GM12878 (cell line): ENCODE results near the gene TNNT3.

ENCODE experiments used
- ATF2 ChIP-seq: IDR thresholded peaks from 2 replicates; pipeline ENCODE4 v1.6.1; 2012; ENCODE audit warnings: low read length, inconsistent platforms
- ELK1 ChIP-seq: IDR thresholded peaks from 2 replicates; pipeline ENCODE4 v1.6.1; 2012; ENCODE audit warnings: low read depth, low read length, improper control_type of control experiment
- KDM1A ChIP-seq: fragments of 200-600 bp; sonication (generic); IDR thresholded peaks from 2 replicates; pipeline ENCODE4 v1.6.1; 2016; ENCODE audit warnings: borderline replicate concordance
- POLR2AphosphoS5 ChIP-seq: IDR thresholded peaks from 2 replicates; pipeline ENCODE4 v1.6.1; 2011; ENCODE audit warnings: mild to moderate bottlenecking, low read length, inconsistent platforms
- SMARCA5 ChIP-seq: fragments of 450-650 bp; IDR thresholded peaks from 2 replicates; pipeline ENCODE4 v1.6.1; 2017; ENCODE audit warnings: mild to moderate bottlenecking
- TCF12 ChIP-seq: IDR thresholded peaks from 2 replicates; pipeline ENCODE4 v1.6.1; 2011; ENCODE audit warnings: low read depth, mild to moderate bottlenecking, low read length
- TF ChIP-seq, protein P1 (sequence below), 3 experiments: IDR thresholded peaks in 2 of 3; conservative IDR thresholded peaks in 1 of 3; 2 replicates each; pipeline ENCODE4 v1.5.1; 2011; ENCODE audit warnings: low read depth in 3 of 3, low read length in 3 of 3, mild to moderate bottlenecking in 3 of 3, control low read depth in 2 of 3, moderate library complexity in 2 of 3, inconsistent platforms in 1 of 3, mixed read lengths in 1 of 3; ENCODE audit not compliant: control insufficient read depth in 2 of 3, insufficient read depth in 1 of 3; ENCODE audit errors: extremely low read depth in 1 of 3
- TF ChIP-seq, protein P2 (sequence below): IDR thresholded peaks from 2 replicates; pipeline ENCODE4 v1.6.1; 2011; ENCODE audit warnings: borderline replicate concordance, low read depth, mild to moderate bottlenecking, moderate library complexity, mixed read lengths, low read length; ENCODE audit not compliant: insufficient read depth; ENCODE audit errors: extremely low read length

GRCh38 chr11:1952806-1953482, 33.4 kb downstream of the TNNT3 start:
- TF ChIP-seq SMARCA5: no peak
- TF ChIP-seq ELK1: no peak
- TF ChIP-seq, protein P1, sequence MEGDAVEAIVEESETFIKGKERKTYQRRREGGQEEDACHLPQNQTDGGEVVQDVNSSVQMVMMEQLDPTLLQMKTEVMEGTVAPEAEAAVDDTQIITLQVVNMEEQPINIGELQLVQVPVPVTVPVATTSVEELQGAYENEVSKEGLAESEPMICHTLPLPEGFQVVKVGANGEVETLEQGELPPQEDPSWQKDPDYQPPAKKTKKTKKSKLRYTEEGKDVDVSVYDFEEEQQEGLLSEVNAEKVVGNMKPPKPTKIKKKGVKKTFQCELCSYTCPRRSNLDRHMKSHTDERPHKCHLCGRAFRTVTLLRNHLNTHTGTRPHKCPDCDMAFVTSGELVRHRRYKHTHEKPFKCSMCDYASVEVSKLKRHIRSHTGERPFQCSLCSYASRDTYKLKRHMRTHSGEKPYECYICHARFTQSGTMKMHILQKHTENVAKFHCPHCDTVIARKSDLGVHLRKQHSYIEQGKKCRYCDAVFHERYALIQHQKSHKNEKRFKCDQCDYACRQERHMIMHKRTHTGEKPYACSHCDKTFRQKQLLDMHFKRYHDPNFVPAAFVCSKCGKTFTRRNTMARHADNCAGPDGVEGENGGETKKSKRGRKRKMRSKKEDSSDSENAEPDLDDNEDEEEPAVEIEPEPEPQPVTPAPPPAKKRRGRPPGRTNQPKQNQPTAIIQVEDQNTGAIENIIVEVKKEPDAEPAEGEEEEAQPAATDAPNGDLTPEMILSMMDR (IDR thresholded peaks at IDR 0.05 in 2 of 3, conservative IDR thresholded peaks at IDR 0.05 in 1 of 3; ENCODE audit: control insufficient read depth in 2 of 3, extremely low read depth in 1 of 3, insufficient read depth in 1 of 3, low read depth in 3 of 3, low read length in 3 of 3): no peak
- no peak for TF ChIP-seq TCF12
- no peak for TF ChIP-seq POLR2AphosphoS5
- TF ChIP-seq KDM1A: no peak
- TF ChIP-seq, protein P2, sequence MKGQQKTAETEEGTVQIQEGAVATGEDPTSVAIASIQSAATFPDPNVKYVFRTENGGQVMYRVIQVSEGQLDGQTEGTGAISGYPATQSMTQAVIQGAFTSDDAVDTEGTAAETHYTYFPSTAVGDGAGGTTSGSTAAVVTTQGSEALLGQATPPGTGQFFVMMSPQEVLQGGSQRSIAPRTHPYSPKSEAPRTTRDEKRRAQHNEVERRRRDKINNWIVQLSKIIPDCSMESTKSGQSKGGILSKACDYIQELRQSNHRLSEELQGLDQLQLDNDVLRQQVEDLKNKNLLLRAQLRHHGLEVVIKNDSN: no peak
- no peak for TF ChIP-seq ATF2
